HG03064 (cell line): ENCODE data around the gene RNF40.
"Not testable (repeated sequence)": the region's sequence is repeated elsewhere in the genome, so short reads cannot be mapped to it uniquely, and the experiment has no call there.

Experiments used
- ATAC-seq: cut with Tn5 transposase; IDR thresholded peaks from one replicate; pipeline ENCODE4 v1.9.1; 2021; ENCODE audit warnings: low read depth; ENCODE audit not compliant: unreplicated experiment

The RNF40 gene

DNA sequence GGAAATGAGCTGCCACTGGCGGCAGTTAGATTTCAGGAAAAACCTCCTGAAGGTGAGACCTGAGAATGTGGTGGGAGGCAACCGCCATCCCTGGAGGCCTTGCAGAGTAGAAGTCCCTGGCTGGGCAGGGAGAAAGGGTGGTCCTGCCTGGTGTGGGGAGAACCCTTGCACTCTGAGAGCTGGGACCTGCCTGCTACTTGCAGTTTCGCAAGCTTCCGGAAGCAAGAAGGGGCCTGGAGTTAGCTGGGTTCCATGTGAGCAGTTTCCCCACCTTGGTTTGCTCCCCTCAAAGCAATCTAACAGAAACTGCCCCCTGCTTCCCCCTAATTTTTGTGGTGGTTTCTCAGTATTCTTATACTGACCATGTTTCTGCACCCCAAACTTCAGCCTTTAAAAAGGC is 18.4 kb downstream of the RNF40 start:
- ATAC-seq, result no peak

DNA sequence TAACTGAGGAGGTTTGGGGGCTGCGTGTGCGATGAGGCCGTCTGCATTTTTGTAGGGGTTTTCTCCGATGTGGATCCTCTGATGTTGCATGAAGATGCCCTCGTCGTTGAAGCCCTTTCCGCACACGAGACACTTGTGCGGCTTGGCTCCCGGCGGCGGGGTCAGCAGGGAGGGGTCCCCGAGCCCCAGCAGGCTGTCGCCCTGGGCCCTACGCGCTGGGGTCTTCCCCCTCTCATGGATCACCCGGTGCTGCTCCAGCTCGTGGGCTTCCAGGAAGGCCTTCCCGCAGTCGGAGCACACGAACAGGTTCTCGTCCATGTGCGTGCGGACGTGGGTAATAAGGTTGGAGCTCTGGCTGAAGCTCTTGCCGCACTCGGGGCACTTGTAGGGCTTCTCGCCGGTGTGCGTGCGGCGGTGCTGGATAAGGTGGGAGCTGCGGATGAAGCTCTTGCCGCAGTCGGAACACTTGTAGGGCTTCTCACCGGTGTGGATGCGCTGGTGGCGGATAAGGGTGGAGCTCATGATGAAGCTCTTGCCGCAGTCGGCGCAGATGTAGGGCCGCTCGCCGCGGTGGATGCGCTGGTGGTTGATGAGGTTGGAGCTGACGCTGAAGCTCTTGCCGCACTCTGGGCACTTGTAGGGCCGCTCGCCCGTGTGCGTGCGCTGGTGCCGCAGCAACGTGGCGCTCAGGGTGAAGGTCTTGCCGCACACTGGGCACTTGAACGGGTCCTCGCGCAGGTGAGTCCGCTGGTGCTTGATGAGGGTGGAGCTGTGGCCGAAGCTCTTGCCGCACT is 20.6 kb downstream of the RNF40 start:
- ATAC-seq, result no peak

DNA sequence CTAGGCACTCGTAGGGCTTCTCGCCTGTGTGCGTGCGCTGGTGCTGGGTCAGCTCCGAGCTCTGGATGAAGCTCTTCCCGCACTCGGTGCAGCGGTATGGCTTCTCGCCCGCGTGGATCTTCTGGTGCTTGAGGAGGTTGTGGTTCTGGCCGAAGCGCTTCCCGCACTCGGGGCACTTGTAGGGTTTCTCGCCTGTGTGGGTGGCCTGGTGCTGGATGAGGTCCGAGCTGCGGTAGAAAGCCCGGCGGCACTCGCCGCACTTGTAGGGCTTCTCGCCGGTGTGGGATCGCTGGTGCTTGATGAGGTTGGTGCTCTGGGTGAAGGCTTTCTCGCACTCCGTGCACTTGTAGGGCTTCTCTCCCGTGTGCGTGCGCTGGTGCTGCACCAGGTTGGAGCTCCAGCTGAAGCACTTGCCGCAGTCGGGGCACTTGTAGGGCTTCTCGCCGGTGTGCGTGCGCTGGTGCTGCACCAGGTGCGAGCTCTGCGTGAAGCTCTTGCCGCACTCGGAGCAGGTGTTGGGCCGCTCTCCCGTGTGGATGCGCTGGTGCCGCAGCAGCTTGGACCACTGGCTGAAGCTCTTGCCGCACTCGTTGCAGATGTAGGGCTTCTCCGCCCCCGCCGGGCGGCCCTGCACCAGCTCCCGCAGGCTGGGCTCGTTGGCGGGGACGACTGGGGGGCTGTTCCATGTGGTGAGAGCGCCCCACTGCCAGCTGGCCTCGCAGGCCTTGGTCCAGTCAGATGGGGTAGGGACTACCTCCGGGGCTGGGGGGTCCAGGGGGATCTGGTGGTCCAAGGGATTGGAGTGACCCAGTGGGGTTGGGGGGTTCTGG is 21.4 kb downstream of the RNF40 start:
- no peak for ATAC-seq

DNA sequence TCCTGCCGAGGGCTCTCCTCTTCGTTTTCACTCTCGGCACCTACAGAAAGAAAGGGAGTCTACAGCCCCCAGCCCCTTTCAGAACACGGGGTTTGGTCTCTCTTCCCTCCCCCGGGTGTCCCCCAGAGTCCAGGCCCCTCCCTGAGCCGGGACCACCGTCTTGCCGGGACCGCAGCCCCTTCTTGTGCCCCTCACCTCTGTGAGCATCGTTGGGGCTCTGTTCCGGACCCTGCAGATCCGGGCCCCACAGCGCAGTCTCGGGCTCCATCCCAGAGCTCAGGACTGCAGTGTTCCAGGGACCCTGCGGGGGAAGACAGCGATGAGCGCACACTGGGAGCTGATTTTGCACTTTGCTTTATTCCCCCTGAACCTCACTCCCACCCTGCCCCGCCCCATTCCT is 22.1 kb downstream of the RNF40 start:
- ATAC-seq, result no peak

DNA sequence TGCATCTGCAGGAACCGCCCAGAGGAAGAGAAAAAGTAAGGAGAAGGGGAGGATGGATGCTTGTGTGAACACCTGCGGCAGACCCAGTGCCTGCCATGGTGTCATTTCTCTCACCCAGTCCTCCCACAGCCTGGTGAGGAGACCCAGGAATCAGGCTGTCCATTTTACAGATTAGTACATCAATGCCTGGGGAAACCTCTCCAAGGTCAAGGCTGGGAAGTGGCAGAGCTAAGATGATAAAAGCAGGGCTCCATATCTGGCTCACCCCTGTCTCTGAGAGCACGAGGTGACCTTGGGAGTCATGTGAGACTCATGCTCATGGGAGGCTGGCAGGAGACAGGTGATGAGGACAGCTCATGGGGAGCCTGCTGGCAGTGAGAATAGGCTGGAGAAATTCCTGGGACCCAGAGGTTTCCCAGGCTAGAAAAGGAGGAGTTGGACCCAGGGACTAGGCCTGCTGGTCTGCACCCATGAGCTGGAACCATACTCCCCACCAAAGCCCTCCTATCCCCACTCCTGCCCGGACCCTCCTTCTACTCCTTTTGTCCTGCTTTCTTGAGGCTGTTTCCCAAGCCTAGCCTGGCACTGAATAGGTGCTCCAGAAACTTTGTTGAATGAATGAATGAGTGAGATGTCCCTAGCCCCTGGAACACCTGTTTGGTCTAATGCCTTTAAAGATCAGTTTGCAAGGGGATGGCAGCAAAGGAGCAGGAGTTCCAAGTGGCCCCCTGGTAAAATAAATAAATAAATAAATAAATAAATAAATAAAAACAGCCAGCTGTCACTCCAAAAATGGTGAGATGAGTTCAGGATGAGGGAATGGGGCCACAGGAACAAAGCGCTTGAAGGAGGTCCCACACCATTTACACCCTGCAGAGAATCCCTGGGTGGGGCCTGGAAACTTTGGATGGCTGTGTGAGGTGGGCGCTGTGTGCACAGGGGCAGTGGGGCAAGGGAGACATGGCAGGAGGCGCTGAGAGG is 23.3 kb downstream of the RNF40 start:
- ATAC-seq, result no peak

DNA sequence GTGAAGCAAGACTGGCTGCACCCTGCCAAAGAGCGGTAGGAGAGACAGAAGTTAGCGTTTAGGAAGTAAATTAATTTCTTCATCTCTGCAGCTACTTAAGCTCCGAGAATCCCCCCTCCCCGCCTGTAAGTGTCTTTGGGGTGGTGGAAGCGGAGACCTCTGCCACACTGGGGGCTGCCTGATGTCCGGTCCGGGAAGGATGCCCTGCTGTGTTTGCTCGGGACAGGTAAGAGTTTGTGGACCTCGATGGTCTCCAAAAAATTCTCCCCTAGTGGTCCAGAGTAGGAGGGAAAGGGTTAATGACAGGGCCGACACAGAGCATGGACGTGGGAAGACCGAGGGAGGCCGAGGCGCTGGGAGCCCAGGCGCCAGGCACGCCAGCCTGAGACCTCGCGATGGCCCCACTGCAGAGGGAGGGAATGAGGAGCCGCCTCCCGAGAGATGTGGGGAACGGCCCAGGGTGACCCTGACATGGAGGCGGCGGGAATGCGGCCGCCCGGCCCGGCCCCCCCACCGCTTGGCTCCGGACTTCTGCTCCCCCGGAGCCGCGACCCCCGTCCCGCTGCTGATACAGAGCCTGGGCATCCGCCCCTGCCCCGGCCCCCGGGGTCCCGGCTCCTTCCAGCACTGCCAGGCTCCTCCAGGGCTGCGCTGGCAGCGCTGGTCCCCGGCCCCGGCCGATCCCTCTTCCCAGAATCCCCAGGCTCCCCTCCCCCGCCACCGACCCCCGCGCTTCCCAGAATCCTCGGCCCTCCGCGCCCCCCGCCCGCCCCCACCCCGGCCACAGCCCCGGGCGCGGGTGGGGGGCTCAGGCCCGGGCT is 24.2 kb downstream of the RNF40 start:
- no peak for ATAC-seq

DNA sequence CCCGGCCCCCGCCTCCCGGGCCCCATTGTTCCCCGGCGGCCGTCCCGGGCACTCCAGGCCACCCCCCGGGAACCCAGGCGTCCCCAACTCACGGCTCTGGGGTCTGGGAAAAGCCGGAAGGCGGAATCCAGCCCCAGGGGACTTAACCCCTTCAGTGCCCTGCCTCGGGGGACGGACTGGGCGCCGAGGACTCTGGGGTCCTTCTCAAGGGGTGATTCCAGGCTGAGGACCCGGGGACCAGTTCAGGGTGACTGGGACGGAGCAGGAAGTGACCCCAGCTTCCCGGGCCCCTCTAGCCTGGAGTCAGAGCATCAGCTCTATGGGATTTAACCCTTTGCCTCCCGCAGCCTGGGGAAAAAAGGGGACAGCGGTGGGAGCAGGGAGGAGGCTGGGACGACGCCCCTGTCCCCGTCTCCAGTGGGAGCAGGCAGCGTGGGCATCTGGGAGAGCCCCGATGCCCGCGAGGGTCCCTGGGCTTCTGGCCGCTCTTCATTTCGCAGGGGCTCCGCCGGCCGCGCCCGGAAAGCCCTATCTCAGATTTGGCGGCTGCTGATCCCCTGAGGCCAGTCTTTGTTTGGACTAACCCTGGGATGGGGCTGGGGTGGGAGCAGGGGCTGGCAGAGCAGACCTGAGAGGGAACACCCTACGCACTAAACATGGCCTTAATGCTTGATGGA is 25.0 kb downstream of the RNF40 start, which contains the start of gene ZNF629:
Gene ZNF629, minus strand, starts transcription at position 270 of the 677 bp plus-strand sequence. CDS start 2,723 bp downstream, outside the sequence.
- no peak for ATAC-seq

DNA sequence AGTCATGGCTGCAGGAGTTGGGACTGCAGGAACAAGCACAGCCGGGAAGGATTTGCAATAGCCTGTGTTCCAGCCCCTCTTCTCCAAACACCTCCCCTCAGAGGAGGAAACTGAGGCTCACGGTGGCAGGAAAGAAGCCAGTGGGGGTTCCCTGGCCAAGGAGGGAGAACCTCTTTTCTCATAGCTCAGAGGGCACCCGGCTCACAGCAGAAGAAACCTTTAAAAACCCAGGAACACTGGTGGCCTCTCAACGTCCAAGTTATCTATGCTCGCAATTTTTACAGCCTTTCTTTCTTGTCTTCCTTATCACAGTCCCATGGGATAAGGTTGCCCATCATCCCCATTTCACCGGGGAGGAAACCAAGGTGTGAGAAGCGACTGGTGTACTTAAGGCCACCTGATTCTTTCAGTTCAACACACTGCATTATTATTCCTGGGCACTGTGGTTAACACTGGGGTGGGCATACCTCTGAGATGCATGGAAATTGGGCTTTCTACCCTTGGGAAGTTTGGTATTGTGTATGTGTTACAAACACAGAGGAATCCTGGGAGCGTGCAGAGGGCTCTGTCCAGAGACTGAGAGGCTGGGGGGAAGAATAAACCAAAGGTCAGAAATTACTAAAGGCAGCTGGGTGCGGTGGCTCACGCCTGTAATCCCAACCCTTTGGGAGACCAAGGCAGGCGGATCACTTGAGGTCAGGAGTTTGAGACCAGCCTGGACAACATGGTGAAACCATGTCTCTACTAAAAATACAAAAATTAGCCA is 25.7 kb downstream of the RNF40 start:
- no peak for ATAC-seq

DNA sequence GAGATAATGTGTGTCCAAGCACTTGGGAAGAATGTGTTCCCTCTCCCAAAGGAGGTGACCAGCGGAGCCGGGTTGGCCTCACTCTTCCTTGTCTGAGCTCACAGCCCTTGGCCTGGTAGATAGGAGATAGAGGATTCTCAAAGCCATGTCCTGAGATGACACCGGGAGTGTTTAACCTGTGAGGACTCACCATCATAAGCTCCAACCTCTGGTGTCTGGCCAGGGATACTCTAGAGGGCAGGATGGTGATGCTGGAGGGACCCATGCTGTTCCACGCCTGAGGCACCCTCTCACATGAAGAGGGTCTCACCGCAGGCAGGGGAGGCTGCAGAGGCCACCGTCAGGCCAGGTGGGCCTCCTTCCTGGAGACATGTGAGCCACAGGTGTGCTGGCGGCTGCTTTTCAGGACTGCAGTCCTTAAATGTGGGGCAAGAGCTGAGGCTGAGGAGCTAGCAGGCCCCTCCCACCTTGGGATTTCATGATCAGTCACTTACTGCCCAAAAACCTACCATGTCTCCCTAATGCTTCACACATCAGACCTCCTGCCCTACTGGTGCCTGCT is 31.5 kb downstream of the RNF40 start:
- no peak for ATAC-seq

DNA sequence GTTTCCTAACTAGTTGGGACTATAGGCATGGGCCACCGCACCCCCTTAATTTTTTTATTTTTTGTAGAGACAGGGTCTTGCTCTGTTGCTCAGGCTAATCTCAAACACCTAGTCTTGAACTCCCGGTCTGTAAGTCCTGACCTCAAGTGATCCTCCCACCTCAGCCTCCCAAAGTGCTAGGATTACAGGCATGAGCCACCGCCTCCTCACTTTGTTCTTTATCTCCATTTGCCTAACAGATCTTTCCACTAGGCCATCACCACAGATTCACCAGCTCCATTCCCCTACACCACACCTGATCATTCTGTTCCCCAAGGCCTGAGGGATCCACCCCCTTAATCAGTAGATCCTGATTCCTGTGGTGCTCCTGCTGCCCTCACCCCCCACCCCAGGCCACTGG is 32.5 kb downstream of the RNF40 start:
- no peak for ATAC-seq

DNA sequence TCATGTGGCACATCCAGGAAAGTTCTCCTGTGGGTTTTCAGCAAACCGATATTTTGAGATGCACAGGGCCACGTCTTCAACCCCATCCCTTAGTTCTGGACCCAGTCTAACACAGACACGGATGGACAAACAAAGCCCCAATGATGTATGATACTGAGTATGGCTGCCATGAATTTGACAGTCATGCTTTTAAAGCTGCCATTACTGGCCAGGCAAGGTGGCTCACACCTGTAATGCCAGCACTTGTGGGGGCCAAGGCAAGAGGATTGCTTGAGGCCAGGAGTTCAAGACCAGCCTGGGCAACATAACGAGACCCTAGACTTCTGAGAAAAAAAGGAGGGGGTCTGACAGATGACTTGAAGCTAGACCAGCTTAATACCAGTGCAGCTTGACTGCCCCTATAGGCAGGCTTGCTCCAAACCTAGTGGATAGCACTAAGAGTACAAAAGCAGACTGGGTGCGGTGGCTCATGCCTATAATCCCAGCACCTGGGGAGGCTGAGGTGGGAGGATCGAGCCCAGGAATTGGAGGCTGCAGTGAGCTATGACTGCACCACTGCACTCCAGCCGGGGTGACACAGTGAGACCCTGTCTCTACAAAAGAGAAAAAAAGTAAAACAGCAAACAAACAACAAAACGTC is 35.7 kb downstream of the RNF40 start:
- ATAC-seq, result no peak

DNA sequence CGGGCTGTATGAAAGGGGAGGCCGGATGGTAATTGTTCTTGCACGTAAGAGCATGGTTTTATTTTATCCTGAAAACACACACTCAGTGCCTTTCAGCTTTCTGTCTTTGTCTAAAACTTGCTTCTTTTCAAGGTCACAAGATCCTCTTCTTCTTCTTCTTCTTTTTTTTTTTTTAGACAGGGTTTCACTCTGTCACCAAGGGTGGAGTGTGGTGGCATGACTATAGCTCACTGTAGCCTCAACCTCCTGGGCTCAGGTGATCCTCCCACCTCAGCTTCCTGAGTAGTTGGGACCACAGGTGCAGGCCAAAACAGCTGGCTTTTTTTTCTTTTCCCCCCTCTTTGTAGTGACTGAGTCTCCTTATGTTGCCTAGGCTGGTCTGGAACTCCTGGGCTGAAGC is 40.8 kb downstream of the RNF40 start:
- no peak for ATAC-seq

DNA sequence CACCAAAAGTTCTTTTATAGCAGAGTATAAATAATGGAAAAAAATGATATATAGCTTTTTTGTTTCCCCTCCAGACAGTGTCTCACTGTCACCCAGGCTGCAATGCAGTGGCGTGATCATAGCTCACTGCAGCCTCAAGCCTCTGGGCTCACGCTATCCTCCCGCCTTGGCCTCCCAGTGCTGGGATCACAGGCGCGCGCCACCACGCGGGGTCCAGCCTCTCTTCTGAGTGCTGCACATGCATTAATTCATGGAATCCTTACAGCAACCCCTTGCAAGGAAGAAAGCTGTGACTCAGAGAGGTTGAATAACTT is 42.9 kb downstream of the RNF40 start:
- no peak for ATAC-seq

DNA sequence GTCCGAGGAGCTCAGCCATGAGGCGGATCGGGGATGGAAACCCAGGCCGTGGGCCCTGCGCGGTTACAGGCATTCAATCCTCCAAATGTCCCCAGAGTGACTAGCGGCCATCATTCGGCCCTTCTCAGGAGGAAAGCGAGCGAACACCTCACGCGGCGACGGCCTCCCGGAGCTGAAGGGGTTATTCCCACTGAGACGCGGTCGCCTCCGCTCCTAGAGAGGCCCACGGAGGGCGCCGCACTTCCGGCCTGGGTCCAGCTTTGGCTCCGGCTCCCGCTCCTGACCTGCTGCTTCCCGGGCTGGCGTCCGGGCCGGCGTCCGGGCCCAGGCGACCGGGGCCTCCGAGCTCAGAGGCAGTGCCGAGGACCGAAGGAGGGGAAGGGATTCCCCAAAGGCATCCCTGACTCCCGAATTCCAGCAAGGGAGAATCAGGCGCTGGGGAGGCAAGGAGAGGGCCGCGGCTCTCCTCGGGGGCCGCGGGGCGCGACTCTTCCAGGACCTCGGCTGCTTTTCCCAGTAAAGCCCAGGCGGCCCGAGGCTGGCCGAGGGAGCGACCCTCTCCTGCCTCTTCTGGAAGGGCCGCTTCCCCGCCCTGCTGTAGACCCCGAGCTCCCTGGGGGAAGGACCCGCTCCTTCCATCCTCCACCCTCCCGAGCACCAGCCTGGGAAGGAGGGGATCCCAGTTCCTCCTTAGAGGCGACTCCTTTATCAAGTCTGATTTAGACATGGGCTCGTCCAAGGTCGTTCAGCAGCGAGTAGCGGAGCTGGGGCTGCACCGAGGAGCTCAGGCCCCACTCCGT is 43.4 kb downstream of the RNF40 start:
- ATAC-seq, result no peak

DNA sequence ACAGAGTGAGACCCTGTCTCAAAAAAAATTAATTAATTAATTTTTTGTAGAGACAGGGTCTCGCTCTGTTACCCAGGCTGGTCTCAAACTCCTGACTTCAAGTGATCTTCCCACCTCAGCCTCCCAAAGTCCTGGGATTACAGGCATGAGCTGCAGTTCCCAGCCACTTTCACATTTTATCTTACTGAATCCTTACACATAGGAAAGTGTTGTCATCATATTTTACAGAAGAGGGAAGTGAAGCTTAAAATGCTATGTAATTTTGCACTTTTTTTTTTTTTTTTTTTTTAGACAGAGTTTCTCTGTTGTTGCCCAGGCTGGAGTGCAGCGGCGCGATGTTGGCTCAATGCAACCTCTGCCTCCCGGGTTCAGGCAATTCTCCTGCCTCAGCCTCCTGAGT is 46.0 kb downstream of the RNF40 start:
- ATAC-seq, result no peak

DNA sequence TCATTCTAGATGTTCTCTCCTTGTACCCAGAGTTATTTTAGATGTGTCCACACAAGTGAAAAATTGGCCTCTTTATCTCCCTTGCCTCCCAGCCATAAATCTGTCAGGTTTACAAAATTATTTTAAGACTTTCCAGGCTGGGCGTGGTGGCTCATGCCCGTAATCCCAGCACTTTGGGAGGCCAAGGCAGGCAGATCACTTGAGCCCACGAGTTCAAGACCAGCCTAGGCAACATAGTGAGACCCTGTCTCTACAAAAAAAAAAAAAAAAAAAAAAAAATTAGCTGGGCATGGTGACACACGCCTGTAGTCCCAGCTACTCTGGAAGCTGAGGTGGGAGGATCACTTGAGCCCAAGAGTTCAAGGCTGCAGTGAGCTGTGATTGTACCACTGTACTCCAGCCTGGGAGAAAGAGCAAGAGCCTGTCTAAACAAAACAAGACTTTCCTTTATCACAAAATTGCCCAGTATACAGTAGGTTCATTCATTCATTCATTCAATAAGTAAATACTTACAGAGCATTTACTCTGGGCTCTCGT is 46.8 kb downstream of the RNF40 start:
- not testable (repeated sequence) for ATAC-seq

DNA sequence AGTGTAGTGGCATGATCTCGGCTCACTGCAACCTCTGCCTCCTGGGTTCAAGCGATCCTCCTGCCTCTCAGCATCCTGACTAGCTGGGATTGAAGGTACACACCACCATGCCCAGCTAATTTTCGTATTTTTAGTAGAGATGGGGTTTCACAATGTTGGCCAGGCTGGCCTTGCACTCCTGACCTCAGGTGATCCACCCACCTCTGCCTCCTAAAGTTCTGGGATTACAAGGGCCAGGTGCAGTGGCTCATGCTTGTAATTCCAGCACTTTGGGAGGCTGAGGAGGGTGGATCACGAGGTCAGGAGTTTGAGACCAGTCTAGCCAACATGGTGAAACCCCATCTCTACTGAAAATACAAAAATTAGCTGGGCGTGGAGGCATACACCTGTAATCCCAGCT is 47.6 kb downstream of the RNF40 start:
- not testable (repeated sequence) for ATAC-seq
